Panc1 (cell line): ENCODE results near the gene ZMYM2. TPM values are rescaled to one million over a fixed set of nuclear protein-coding genes. Genes with fewer than 3 reads are reported as not detected.

Source experiments
- ATAC-seq: fragments of 200-7000 bp; cut with Tn5 transposase; 2 replicates; pipeline ENCODE4 v1.9.1; 2020; ENCODE audit warnings: mild to moderate bottlenecking, moderate library complexity
- BruUV-seq: library from RNA; stranded (reverse); fragments of 400-500 nt; replicated peaks from 2 replicates; lab custom pipeline; 2021; lab: Mats Ljungman, UMichigan
- CTCF ChIA-PET: fragments of 300-600 bp; sonication (Branson Sonifier 250); formaldehyde crosslinking; loops from one replicate; lab custom pipeline; 2022; ENCODE audit warnings: antibody characterized with exemption; lab: Charles Lee
- POLR2A ChIA-PET: fragments of 300-600 bp; sonication (Branson Sonifier 250); formaldehyde crosslinking; loops from one replicate; lab custom pipeline; 2022; ENCODE audit warnings: antibody characterized with exemption; lab: Charles Lee
- DNase-seq: peaks from one replicate; pipeline ENCODE4 v3.0.0-alpha.2; 2010; ENCODE audit warnings: low read depth, low spot score
- H3K27ac ChIP-seq: 2 replicates; pipeline ENCODE4 v1.5.1; 2011; ENCODE audit warnings: mild to moderate bottlenecking, low read length, inconsistent platforms
- H3K27me3 ChIP-seq: fragments of 200-500 bp; sonication (Bioruptor generic); 2 replicates; pipeline ENCODE4 v1.6.0; 2014; ENCODE audit warnings: low read length, inconsistent platforms; ENCODE audit not compliant: control insufficient read depth, insufficient read depth
- H3K36me3 ChIP-seq: fragments of 200-500 bp; sonication (Bioruptor generic); 2 replicates; pipeline ENCODE4 v1.5.1; 2014; ENCODE audit warnings: inconsistent platforms, mild to moderate bottlenecking, low read length, moderate library complexity; ENCODE audit not compliant: control insufficient read depth, insufficient read depth
- H3K4me1 ChIP-seq: 2 replicates; pipeline ENCODE4 v1.5.1; 2011; ENCODE audit warnings: inconsistent platforms, mild to moderate bottlenecking, low read length, moderate library complexity; ENCODE audit not compliant: control insufficient read depth, insufficient read depth
- H3K4me3 ChIP-seq, 2 experiments: 2 replicates each; pipeline ENCODE4 v1.5.1; 2011 to 2012; ENCODE audit warnings: low read depth in 2 of 2, low read length in 2 of 2, mild to moderate bottlenecking in 2 of 2, inconsistent platforms in 1 of 2, moderate library complexity in 1 of 2
- H3K9me3 ChIP-seq: fragments of 200-500 bp; sonication (Bioruptor generic); 2 replicates; pipeline ENCODE4 v1.5.1; 2014; ENCODE audit warnings: low read depth, mild to moderate bottlenecking, inconsistent platforms, low read length, moderate library complexity; ENCODE audit not compliant: control insufficient read depth, insufficient read depth
- CTCF ChIP-seq: fragments of 450-650 bp; IDR thresholded peaks from 2 replicates; pipeline ENCODE4 v1.5.1; 2017; ENCODE audit warnings: mild to moderate bottlenecking
- POLR2AphosphoS5 ChIP-seq: IDR thresholded peaks from 2 replicates; pipeline ENCODE4 v1.6.1; 2012; ENCODE audit warnings: mild to moderate bottlenecking, low read depth, low read length, moderate library complexity
- REST ChIP-seq, 2 experiments: IDR thresholded peaks; 2 replicates each; pipeline ENCODE4 v1.6.1; 2011 to 2012; ENCODE audit warnings: low read depth in 2 of 2, control low read depth in 1 of 2, low read length in 1 of 2, mild to moderate bottlenecking in 1 of 2, moderate library complexity in 1 of 2; ENCODE audit not compliant: insufficient read depth in 1 of 2
- SIN3A ChIP-seq: IDR thresholded peaks from 2 replicates; pipeline ENCODE4 v1.6.1; 2012; ENCODE audit warnings: low read depth, mild to moderate bottlenecking, low read length, moderate library complexity, borderline replicate concordance; ENCODE audit not compliant: insufficient read depth
- TCF7L2 ChIP-seq: IDR thresholded peaks from 2 replicates; pipeline ENCODE4 v1.6.1; 2011; ENCODE audit warnings: mild to moderate bottlenecking, low read depth, low read length, inconsistent platforms
- in situ Hi-C: cut with HindIII; loops from 2 replicates; pipeline ENCODE4 v1.10.0; 2016; ENCODE audit warnings: low sequenced_read_pairs, low pct_unique_long_range_greater_than_20kb
- intact Hi-C: fragments of 100-400 bp; cut with micrococcal nuclease; formaldehyde crosslinking; loops from one replicate; pipeline ENCODE4 v1.10.0; 2022; ENCODE audit not compliant: unreplicated experiment
- total RNA-seq: library from RNA; stranded (reverse); gene quantifications from one replicate; pipeline ENCODE4 v1.2.1, GENCODE V29; 2021; ENCODE audit not compliant: unreplicated experiment

The ZMYM2 gene
- total RNA-seq, 1 experiment from 2014 or later = 64.3 TPM

GRCh38 chr13:20073775-20074174, 115.2 kb downstream of the ZMYM2 start:
- CTCF ChIA-PET = no interaction called here
- Histone ChIP-seq H3K4me1 (no peaks in the 10 kb centered on the region), H3K9me3 (no peaks in the 10 kb centered on the region), H3K27me3 (no peaks in the 10 kb centered on the region), H3K27ac (no peak overlapping the region), H3K36me3 (no peaks in the 10 kb centered on the region; the same call in 1 of the 2 replicates), H3K4me3 (no peak overlapping the region)
- ATAC-seq (no peak), DNase-seq (no peak)
- TF ChIP-seq SIN3A (no peak), REST (IDR thresholded peaks at IDR 0.05; ENCODE audit: insufficient read depth in 1 of 2, low read depth in 2 of 2, low read length in 1 of 2) (no peak), TCF7L2 (no peak), CTCF (no peak), POLR2AphosphoS5 (no peak)
- in situ Hi-C loops (no loop called here), intact Hi-C loops (no loop called here)
- no TSS peak for BruUV-seq
- POLR2A ChIA-PET = no interaction called here

- H3K4me3 ChIP-seq = no peak overlapping the region
- no TSS peak for BruUV-seq
- intact Hi-C loops (no loop called here), in situ Hi-C loops (no loop called here)
- no peaks in the 10 kb centered on the region; the same call in 1 of the 2 replicates for H3K36me3 ChIP-seq
- POLR2A ChIA-PET = no interaction called here
- H3K4me1 ChIP-seq = no peaks in the 10 kb centered on the region
- no peak for ATAC-seq
- no peak overlapping the region for H3K27ac ChIP-seq
- no peaks in the 10 kb centered on the region for H3K27me3 ChIP-seq
- TF ChIP-seq REST (IDR thresholded peaks at IDR 0.05; ENCODE audit: insufficient read depth in 1 of 2, low read depth in 2 of 2, low read length in 1 of 2) = no peak
- no peak for TF ChIP-seq POLR2AphosphoS5
- TF ChIP-seq SIN3A = no peak
- no peak for TF ChIP-seq CTCF
- TF ChIP-seq TCF7L2 = no peak
- CTCF ChIA-PET = no interaction called here
- no peak for DNase-seq
- H3K9me3 ChIP-seq = no peaks in the 10 kb centered on the region
These were observed 116.4 kb downstream of the ZMYM2 start for GRCh38 chr13:20074966-20075365.
